HUES64 (cell line): ENCODE data around the gene RBM33.

Experiments
- H3K27ac ChIP-seq: 2 replicates; pipeline ENCODE4 v1.7.0; 2013; ENCODE audit warnings: low read depth, low read length, inconsistent platforms
- H3K27me3 ChIP-seq: 2 replicates; pipeline ENCODE4 v1.6.1; 2013; ENCODE audit warnings: mild to moderate bottlenecking, low read length; ENCODE audit not compliant: insufficient read depth
- H3K36me3 ChIP-seq: 2 replicates; pipeline ENCODE4 v1.6.1; 2013; ENCODE audit warnings: mild to moderate bottlenecking, low read length; ENCODE audit not compliant: insufficient read depth
- H3K4me1 ChIP-seq: 2 replicates; pipeline ENCODE4 v1.6.1; 2013; ENCODE audit warnings: mild to moderate bottlenecking, low read length, moderate library complexity; ENCODE audit not compliant: insufficient read depth
- H3K4me3 ChIP-seq: 2 replicates; pipeline ENCODE4 v1.5.1; 2013; ENCODE audit warnings: mild to moderate bottlenecking, low read length, moderate library complexity
- H3K9ac ChIP-seq: 2 replicates; pipeline ENCODE4 v1.6.1; 2013; ENCODE audit warnings: mild to moderate bottlenecking, low read depth, low read length
- H3K9me3 ChIP-seq: 2 replicates; pipeline ENCODE4 v1.6.1; 2013; ENCODE audit warnings: low read depth, low read length; ENCODE audit not compliant: insufficient read depth
- WGBS: fragments of 150-250, 120-280 bp; methylation state at CpG from one replicate; pipeline ENCODE4 v1.1.7; 2013; ENCODE audit warnings: missing lambda C conversion rate; 5-methylcytosine and 5-hydroxymethylcytosine counted together

The RBM33 gene

DNA sequence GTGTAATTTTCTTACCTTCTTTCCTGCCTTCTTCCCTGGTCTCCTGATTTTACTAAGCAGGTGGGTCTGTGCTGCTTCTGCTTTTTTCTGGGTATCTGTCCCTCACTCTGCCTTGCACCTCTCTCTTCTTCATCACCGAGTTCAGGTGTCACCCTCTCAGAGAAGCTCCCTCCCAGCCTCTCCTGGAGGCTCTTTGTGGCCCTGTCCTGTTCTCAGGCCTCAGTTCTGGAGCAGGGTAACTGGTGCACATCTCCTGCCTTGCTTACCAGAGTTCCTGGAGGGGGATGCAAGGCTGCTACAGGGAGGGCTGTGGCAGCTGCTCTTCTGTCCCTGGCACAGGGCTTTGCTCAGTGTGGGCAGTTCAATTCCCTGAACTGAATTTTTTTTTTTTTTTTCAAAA is 66.1 kb downstream of the RBM33 start:
- H3K4me3 ChIP-seq: no peak overlapping the region
- H3K27ac ChIP-seq: no peak overlapping the region
- no peaks in the 10 kb centered on the region for H3K9me3 ChIP-seq
- peaks cover 81% of the 10 kb centered on the region for H3K36me3 ChIP-seq
- no peaks in the 10 kb centered on the region; the same call in 1 of the 2 replicates for H3K4me1 ChIP-seq
- 88% methylated on average over 1 of the region's 1 CpG for WGBS
- H3K27me3 ChIP-seq: no peaks in the 10 kb centered on the region
- no peak overlapping the region for H3K9ac ChIP-seq

DNA sequence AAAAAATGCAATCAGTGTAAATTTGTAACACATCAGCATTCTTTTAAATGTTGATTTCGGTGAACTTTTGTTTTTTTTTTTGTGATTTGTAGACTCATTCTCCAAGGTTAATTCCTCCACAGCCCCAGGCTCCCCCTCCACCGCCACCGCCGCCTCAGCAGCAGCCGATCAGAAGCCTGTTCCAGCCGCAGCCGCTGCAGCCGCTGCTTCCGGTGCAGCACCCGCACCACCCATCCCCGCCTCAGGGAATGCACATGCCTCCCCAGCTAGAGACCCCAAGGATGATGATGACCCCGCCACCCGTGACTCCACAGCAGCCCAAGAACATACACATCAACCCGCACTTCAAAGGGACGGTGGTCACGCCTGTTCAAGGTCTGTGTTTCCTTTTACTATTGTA is 66.6 kb downstream of the RBM33 start:
- Histone ChIP-seq H3K4me1 (no peaks in the 10 kb centered on the region; the same call in 1 of the 2 replicates), H3K27ac (no peak overlapping the region), H3K9me3 (no peaks in the 10 kb centered on the region), H3K27me3 (no peaks in the 10 kb centered on the region), H3K9ac (no peak overlapping the region), H3K4me3 (no peak overlapping the region), H3K36me3 (peaks cover 81% of the 10 kb centered on the region)
- 97% methylated on average over 15 of the region's 16 CpGs for WGBS

DNA sequence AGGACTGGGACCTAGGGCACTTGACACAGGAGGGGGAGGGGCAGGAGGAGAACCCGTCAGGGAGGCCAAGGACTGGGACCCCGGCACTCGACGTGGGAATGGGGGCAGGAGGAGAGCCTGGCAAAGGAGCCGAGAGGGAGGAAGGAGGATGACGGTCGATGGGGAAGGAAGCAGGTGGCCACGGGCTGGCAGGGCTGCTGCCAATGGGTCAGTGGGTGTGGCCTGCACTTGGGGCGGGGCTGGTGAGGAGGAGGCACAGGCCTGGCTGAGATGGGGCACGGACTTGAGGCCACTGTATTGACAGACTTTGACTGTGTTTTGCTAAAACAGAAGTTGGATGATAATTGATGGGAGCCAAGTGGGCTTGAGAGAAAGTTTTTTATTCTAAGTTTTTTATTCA is 68.9 kb downstream of the RBM33 start:
- H3K36me3 ChIP-seq: peaks cover 78% of the 10 kb centered on the region
- WGBS: 93% methylated on average over 10 of the region's 10 CpGs
- H3K27ac ChIP-seq: no peak overlapping the region
- no peaks in the 10 kb centered on the region for H3K27me3 ChIP-seq
- H3K9ac ChIP-seq: no peak overlapping the region
- H3K9me3 ChIP-seq: no peaks in the 10 kb centered on the region
- H3K4me3 ChIP-seq: no peak overlapping the region
- no peaks in the 10 kb centered on the region; the same call in 1 of the 2 replicates for H3K4me1 ChIP-seq

DNA sequence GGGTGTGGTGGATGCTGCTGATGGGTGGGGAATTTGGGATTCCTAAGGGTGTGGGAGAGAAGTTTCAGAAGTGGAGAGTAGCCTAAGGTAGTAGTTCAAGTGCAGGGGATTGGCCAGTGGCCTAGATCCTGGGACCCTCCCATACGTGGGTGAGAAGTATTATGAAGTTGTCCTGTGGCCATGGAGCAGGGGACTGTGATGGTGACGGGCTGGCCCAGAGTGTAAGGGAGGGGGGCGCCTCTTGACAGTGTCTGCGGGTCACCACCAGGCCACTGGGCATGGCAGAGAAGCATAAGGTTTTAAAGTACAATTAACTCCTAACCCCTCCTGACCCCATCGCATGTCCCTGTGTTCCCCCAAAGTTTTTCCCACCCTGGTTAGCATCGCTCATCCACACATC is 70.2 kb downstream of the RBM33 start:
- Histone ChIP-seq H3K27me3 (no peaks in the 10 kb centered on the region), H3K4me3 (no peak overlapping the region), H3K36me3 (peaks cover 78% of the 10 kb centered on the region), H3K27ac (no peak overlapping the region), H3K9me3 (no peaks in the 10 kb centered on the region), H3K4me1 (no peaks in the 10 kb centered on the region), H3K9ac (no peak overlapping the region)
- 95% methylated on average over 6 of the region's 6 CpGs for WGBS

DNA sequence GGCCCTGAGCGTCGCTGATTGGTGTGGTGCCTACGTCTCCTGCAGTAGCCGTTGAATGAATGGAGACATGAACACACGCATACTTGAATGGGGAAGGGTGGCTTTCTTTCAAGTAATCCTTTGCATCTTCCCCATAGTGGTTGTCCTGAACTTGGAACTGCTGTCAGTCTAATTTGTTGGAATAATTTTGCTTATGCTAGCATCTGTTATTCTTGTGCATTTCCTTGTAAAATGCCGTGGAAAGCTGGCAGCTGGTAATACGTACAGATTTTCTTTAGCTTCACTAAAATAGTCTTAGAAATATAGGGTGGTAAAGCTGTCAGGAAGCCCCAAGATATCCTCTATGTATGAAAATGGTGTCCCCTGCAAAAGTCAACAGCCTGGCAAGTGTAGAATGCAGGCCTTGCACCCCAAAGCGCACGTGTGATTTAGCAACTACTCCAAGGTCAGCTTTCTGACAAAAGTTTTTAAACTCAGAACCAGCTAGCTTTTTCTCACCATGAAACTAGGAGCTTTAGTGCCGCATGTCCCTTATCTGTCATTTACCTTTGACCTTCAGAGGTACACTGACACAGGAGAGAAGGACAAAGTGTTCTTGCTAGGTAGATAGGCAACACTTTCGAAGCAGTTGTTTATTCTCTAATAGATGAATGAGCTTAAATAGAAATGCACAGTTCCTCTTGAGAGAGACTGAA is 70.8 kb downstream of the RBM33 start:
- no peaks in the 10 kb centered on the region for H3K9me3 ChIP-seq
- peaks cover 80% of the 10 kb centered on the region for H3K36me3 ChIP-seq
- no peak overlapping the region for H3K4me3 ChIP-seq
- no peaks in the 10 kb centered on the region for H3K4me1 ChIP-seq
- H3K27me3 ChIP-seq: no peaks in the 10 kb centered on the region
- no peak overlapping the region for H3K9ac ChIP-seq
- 97% methylated on average over 11 of the region's 11 CpGs for WGBS
- no peak overlapping the region for H3K27ac ChIP-seq

DNA sequence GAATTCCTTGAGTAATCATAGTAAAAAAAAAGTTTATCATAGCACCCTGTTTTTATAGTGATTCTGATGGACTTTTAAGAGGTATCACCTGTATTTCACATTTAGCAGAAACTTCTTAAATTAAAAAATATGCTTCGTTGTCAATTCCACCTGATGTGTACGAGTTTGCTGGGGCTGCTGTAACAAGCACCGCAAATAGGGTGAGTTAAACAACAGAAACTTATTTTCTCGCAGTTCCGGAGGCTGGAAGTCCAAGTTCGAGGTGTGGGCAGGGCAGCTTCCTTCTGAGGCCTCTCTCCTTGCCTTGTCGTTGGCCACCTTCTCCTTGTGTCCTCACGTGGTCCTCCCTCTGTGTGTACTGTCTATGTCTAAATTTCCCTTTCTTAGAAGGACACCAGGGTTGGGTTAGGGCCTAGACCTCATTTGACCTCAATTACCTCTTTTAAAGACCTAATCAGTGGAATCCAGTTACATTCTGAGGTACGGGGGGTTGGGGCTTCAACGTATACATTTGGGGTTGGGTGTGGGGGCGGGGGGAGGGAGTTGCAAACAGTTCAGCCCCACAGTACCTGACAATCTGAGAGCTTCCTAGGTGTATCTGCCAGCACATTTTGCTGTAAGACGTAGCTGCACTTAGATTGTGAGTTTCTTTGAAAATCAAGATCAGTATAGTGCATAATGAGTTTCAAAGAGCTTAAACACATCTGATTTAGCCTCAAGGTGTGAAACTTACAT is 72.7 kb downstream of the RBM33 start:
- no peaks in the 10 kb centered on the region for H3K9me3 ChIP-seq
- H3K4me3 ChIP-seq: no peak overlapping the region
- H3K27me3 ChIP-seq: no peaks in the 10 kb centered on the region
- H3K9ac ChIP-seq: no peak overlapping the region
- 94% methylated on average over 12 of the region's 12 CpGs for WGBS
- H3K4me1 ChIP-seq: no peaks in the 10 kb centered on the region
- peaks cover 68% of the 10 kb centered on the region for H3K36me3 ChIP-seq
- H3K27ac ChIP-seq: no peak overlapping the region

DNA sequence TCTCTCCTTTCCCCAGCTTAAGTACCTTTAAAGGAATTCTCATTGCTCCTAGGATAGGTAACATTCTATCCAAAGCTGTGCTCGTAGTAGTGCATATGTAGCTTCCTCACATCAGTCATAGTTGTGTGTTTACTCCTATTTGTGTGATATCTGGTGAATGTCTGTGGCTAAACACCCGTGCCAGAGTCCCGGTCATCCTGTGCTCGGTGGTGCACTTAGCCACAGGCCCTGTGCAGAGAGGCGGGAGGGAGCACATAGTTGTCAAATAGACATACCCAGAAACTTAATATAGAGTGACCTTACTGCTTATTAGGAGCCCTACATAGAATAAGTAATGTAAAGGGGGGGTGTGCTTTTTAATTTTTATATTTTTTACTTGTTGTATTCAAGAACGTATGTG is 76.6 kb downstream of the RBM33 start:
- WGBS: 94% methylated on average over 5 of the region's 6 CpGs
- H3K9me3 ChIP-seq: no peaks in the 10 kb centered on the region
- no peaks in the 10 kb centered on the region for H3K27me3 ChIP-seq
- no peak overlapping the region for H3K4me3 ChIP-seq
- peaks cover 52% of the 10 kb centered on the region for H3K36me3 ChIP-seq
- H3K4me1 ChIP-seq: no peaks in the 10 kb centered on the region
- H3K27ac ChIP-seq: no peak overlapping the region
- no peak overlapping the region for H3K9ac ChIP-seq

DNA sequence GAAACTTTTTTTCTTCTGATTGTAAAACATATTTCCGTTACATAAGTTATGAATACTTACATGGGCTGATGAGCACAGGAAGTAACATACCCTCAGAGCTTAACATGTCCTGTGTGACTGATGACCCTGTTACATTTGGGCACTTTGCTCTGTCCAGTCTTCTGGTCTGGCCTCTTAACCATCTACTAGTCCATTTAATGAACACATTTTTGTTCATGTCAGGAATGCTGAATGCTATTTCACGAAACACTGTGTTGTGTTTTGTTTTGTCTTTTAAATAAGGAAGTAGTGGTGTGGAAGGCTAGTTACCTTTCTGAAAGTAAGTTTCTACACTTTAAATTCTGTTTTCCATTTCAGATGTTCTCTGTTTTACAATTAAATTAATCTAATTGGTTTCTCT is 77.7 kb downstream of the RBM33 start:
- Histone ChIP-seq H3K9ac (no peak overlapping the region), H3K36me3 (peaks cover 42% of the 10 kb centered on the region), H3K4me1 (no peaks in the 10 kb centered on the region), H3K9me3 (no peaks in the 10 kb centered on the region), H3K27me3 (no peaks in the 10 kb centered on the region), H3K4me3 (no peak overlapping the region), H3K27ac (no peak overlapping the region)
- 85% methylated on average over 1 of the region's 2 CpGs for WGBS

DNA sequence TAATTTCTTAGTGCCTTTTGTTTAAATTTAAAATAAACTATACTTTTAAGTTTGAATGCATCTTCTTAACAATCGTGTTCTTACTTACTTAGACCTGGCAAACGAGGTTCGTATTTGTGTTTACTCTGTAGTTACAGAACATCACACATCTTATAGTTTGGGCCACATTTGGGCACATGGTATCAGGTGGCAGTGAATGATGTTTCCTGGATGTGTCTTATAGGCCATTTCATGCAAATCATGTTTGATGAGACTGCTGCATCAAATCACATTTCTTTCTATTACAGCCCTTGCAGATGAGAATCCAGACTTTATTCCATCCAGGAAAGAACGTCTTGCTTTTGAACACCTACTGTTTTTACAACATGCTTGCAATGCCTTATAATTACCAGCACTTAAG is 78.5 kb downstream of the RBM33 start:
- no peaks in the 10 kb centered on the region for H3K9me3 ChIP-seq
- no peak overlapping the region for H3K4me3 ChIP-seq
- H3K4me1 ChIP-seq: no peaks in the 10 kb centered on the region
- H3K27ac ChIP-seq: no peak overlapping the region
- H3K36me3 ChIP-seq: peaks cover 39% of the 10 kb centered on the region
- no peak overlapping the region for H3K9ac ChIP-seq
- no peaks in the 10 kb centered on the region for H3K27me3 ChIP-seq
- WGBS: 92% methylated on average over 4 of the region's 4 CpGs

DNA sequence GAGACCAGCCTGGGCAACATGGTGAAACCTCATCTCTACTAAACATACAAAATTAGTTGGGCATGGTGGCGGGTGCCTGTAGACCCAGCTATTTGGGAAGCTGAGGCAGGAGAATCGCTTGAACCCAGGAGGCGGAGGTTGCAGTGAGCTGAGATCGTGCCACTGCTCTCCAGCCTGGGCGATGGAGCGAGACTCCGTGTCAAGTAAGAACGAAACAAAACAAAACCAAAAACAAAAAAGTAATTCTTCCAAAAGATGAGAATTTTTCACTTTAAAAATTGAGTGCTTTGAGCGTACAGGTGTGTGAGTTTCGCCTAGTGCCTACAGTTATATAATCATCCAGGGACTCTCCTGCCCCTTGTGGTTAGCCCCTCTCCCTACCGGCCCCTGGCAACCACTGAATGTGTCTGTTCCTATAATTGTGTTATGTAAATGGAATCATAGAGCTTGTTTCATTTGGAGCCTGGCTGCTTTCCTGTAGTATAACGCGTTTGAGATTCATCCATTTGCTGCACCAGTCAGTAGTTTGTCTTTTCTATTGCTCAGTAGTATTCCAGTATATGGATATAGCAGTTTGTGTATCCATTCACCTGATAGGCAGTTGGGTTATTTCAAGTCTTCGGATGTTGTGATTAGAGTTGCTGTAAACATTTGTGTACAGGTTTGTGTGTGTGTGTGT is 80.0 kb downstream of the RBM33 start:
- no peak overlapping the region for H3K27ac ChIP-seq
- H3K4me3 ChIP-seq: no peak overlapping the region
- peaks cover 37% of the 10 kb centered on the region for H3K36me3 ChIP-seq
- H3K27me3 ChIP-seq: no peaks in the 10 kb centered on the region
- WGBS: 96% methylated on average over 14 of the region's 14 CpGs
- no peak overlapping the region for H3K9ac ChIP-seq
- H3K4me1 ChIP-seq: no peaks in the 10 kb centered on the region
- no peaks in the 10 kb centered on the region for H3K9me3 ChIP-seq

DNA sequence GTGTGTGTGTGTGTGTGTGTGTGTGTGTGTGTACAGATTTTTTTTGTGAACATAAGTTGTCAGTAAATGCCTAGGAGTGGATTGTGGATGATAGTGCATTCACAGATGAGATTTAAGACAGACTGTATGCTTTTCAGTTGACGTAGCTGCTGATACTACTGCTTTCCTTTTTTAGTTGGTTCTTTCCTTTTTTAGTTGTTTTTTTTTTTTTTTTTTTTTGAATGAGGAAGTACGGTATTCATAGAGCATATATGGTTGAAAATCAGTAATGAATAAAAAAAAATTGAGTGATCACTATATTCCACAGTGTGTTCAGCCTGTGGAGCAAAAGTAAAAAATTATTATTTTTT is 80.5 kb downstream of the RBM33 start:
- 84% methylated on average over 2 of the region's 2 CpGs for WGBS
- H3K9me3 ChIP-seq: no peaks in the 10 kb centered on the region
- H3K4me1 ChIP-seq: no peaks in the 10 kb centered on the region
- H3K36me3 ChIP-seq: peaks cover 33% of the 10 kb centered on the region
- H3K27me3 ChIP-seq: no peaks in the 10 kb centered on the region
- H3K4me3 ChIP-seq: no peak overlapping the region
- H3K9ac ChIP-seq: no peak overlapping the region
- H3K27ac ChIP-seq: no peak overlapping the region
